Measurements from ENCODE around the gene DNAAF2.

- TF ChIP-seq POLR2A (IDR thresholded peaks at IDR 0.05; ENCODE audit: low read length) (peak; percentile 98), GATA1 (IDR thresholded peaks at IDR 0.05; ENCODE audit: low read depth, low read length) (no peak)
Measured at GRCh38 chr14:49585803-49586672, 49.0 kb downstream of the DNAAF2 start, which contains the start of gene RPS29.
